Natural killer cell (primary cell): ENCODE results near the gene ZNF71. TPM values are rescaled to one million over a fixed set of nuclear protein-coding genes. Genes with fewer than 3 reads are reported as not detected.

Experiments used
- ATAC-seq, 3 donors: fragments of 150-1000 bp in 2 of 3; fragments of 200-7000 bp in 1 of 3; cut with Tn5 transposase; 1 replicate in 1 of 3; 2 replicates in 2 of 3; pipeline ENCODE4 v1.10.0; 2021; ENCODE audit warnings: mild to moderate bottlenecking in 2 of 3, moderate library complexity in 2 of 3
- DNase-seq, 2 donors: peaks; one replicate each; pipeline versions ENCODE4 v3.0.0 to v3.0.0-alpha.2; 2013 to 2021; ENCODE audit warnings: mixed read lengths in 1 of 2
- H3K27ac ChIP-seq: one replicate; pipeline ENCODE4 v1.5.1; 2013; ENCODE audit warnings: mild to moderate bottlenecking, low read length
- H3K27me3 ChIP-seq: one replicate; pipeline ENCODE4 v1.6.1; 2013; ENCODE audit warnings: low read length; ENCODE audit not compliant: control insufficient read depth, insufficient read depth
- H3K36me3 ChIP-seq: one replicate; pipeline ENCODE4 v1.6.1; 2013; ENCODE audit warnings: low read length; ENCODE audit not compliant: control insufficient read depth, insufficient read depth
- H3K4me1 ChIP-seq: one replicate; pipeline ENCODE4 v1.6.1; 2013; ENCODE audit warnings: low read length; ENCODE audit not compliant: control insufficient read depth, insufficient read depth
- H3K4me3 ChIP-seq: one replicate; pipeline ENCODE4 v1.5.1; 2013; ENCODE audit warnings: low read length
- H3K9me3 ChIP-seq: one replicate; pipeline ENCODE4 v1.6.1; 2013; ENCODE audit warnings: low read length; ENCODE audit not compliant: control insufficient read depth, insufficient read depth
- H3K27ac Mint-ChIP-seq, 2 donors: one replicate each; pipeline ENCODE4 v1.8.0; 2022; ENCODE audit warnings: mild to moderate bottlenecking in 2 of 2, mixed read lengths in 2 of 2, moderate library complexity in 1 of 2
- H3K27me3 Mint-ChIP-seq, 2 donors: one replicate each; pipeline ENCODE4 v1.8.0; 2022; ENCODE audit warnings: low read depth in 2 of 2, mixed read lengths in 2 of 2
- H3K36me3 Mint-ChIP-seq: one replicate; pipeline ENCODE4 v1.8.0; 2022; ENCODE audit warnings: mixed read lengths
- H3K4me1 Mint-ChIP-seq, 2 donors: one replicate each; pipeline ENCODE4 v1.8.0; 2022; ENCODE audit warnings: mixed read lengths in 2 of 2
- H3K4me3 Mint-ChIP-seq: one replicate; pipeline ENCODE4 v1.8.0; 2022; ENCODE audit warnings: mild to moderate bottlenecking, moderate library complexity, mixed read lengths
- H3K9me3 Mint-ChIP-seq, 2 donors: one replicate each; pipeline ENCODE4 v1.8.0; 2022; ENCODE audit warnings: mixed read lengths in 2 of 2
- WGBS: methylation state at CpG from one replicate; pipeline ENCODE4 v1.1.7; 2013; ENCODE audit warnings: missing lambda C conversion rate; ENCODE audit not compliant: insufficient coverage; 5-methylcytosine and 5-hydroxymethylcytosine counted together
- intact Hi-C: fragments of 100-400 bp; cut with micrococcal nuclease; formaldehyde crosslinking; loops from one replicate; pipeline ENCODE4 v1.14.2; 2022
- total RNA-seq, 4 donors: library from RNA; stranded (reverse); fragments of 120-200 nt in 1 of 4; gene quantifications; one replicate each; pipeline versions ENCODE4 v1.2.3 to v1.2.4, GENCODE V29; 2013 to 2022
- TF ChIP-seq, protein P1 (sequence below): fragments of 200-600 bp; IDR thresholded peaks from one replicate; pipeline ENCODE4 v1.8.0; 2022; ENCODE audit warnings: antibody characterized with exemption

Gene ZNF71
- 1 to 10 TPM; 5.0 to 7.4 (median 7.2) TPM for total RNA-seq
- total RNA-seq (2013) = 6.5 TPM

DNA sequence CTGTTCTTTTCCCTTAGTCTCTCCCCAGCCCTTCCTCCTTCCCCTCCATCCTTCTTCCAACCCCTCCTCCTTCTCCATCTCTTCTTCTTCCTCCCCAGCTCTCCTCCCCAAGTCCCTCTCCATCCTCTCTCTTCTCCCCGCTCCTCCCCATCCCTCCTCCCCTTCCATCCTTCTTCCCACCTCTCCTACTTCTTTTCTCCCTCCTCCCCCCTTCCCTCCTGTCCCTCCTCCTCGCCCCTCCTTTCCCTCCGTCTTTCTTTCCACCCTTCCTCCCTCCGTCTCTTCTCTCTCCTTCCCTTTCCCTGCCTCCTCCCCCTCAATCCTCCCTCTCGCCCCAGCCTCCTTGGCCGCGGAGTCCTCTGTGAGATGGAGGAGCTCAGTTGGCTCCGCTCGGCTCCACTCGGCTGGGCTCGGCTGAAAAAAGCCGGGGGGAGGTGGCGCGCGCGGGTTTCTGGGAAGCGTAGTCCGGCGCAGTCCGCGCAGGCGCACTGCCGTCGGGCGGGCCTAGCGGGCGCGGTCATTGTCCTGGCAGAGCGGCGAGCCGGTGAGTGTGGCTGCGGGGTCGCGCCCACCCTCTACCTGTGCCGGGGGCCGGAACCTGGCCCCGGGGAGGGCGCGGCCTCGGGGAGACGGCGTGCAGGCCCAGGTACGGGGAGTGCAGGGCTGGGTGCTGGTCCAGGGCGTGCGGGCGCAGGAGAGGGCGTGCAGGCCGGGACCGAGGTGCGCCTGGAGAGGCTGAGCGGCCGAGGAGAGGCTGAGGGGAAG is at the start of gene ZNF71:
Gene ZNF71, plus strand, starts transcription at position 520 of the 765 bp plus-strand sequence. CDS start 6,257 bp downstream, outside the sequence.
- peak; percentile 89 to 97 (median 96) for ATAC-seq
- peaks cover 17% of the 10 kb centered on the region for H3K4me1 ChIP-seq
- Mint-ChIP-seq H3K4me3 (peak within 1 kb of the TSS; percentile 85), H3K4me1 (peaks cover 19 to 31% of the 10 kb centered on the region in 2 donors), H3K27me3 (peaks cover 7 to 25% of the 10 kb centered on the region in 2 donors), H3K36me3 (peaks cover 7% of the 10 kb centered on the region), H3K9me3 (peaks cover 3 to 5% of the 10 kb centered on the region in 2 donors), H3K27ac (peak within 1 kb of the TSS; percentile 67 to 82)
- TF ChIP-seq, protein P1, sequence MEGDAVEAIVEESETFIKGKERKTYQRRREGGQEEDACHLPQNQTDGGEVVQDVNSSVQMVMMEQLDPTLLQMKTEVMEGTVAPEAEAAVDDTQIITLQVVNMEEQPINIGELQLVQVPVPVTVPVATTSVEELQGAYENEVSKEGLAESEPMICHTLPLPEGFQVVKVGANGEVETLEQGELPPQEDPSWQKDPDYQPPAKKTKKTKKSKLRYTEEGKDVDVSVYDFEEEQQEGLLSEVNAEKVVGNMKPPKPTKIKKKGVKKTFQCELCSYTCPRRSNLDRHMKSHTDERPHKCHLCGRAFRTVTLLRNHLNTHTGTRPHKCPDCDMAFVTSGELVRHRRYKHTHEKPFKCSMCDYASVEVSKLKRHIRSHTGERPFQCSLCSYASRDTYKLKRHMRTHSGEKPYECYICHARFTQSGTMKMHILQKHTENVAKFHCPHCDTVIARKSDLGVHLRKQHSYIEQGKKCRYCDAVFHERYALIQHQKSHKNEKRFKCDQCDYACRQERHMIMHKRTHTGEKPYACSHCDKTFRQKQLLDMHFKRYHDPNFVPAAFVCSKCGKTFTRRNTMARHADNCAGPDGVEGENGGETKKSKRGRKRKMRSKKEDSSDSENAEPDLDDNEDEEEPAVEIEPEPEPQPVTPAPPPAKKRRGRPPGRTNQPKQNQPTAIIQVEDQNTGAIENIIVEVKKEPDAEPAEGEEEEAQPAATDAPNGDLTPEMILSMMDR = no peak
- H3K27me3 ChIP-seq = peaks cover 4% of the 10 kb centered on the region
- peak within 1 kb of the TSS; percentile 62 for H3K27ac ChIP-seq
- peak; percentile 81 to 89 for DNase-seq
- H3K4me3 ChIP-seq = peak within 1 kb of the TSS; percentile 54
- under 1% methylated on average over 52 of the region's 52 CpGs for WGBS
- H3K9me3 ChIP-seq = peaks cover 1% of the 10 kb centered on the region
- intact Hi-C loops = loop anchor here (1.0 kb wide), 1 partner anchor 28 kb away; the partner anchor contains the start of gene ZNF470
- H3K36me3 ChIP-seq = no peaks in the 10 kb centered on the region

DNA sequence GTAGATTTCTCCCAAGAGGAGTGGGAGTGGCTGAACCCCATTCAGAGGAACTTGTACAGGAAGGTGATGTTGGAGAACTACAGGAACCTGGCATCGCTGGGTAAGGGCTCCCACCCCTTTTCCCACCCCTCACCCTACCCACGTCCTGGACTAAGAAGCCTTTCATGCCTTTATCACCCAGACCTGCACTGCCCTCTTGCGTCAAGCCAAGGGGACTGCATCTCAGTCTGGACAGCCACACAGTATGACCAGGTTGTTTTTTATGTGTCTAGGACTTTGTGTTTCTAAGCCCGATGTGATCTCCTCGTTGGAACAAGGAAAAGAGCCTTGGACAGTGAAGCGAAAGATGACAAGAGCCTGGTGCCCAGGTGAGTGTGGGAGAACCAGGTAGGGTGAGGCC is 47.6 kb upstream of the ZNF71 start:
- intact Hi-C loops = no loop called here
- no peak for DNase-seq
- Mint-ChIP-seq H3K27me3 (no peaks in the 10 kb centered on the region), H3K36me3 (peaks cover 46% of the 10 kb centered on the region), H3K27ac (no peak overlapping the region), H3K4me3 (no peak overlapping the region), H3K9me3 (peaks cover 11 to 18% of the 10 kb centered on the region in 2 donors), H3K4me1 (no peaks in the 10 kb centered on the region)
- Histone ChIP-seq H3K4me1 (no peaks in the 10 kb centered on the region), H3K27me3 (no peaks in the 10 kb centered on the region), H3K36me3 (peaks cover 34% of the 10 kb centered on the region), H3K27ac (no peak overlapping the region), H3K9me3 (peaks cover 56% of the 10 kb centered on the region), H3K4me3 (no peak overlapping the region)
- 82% methylated on average over 6 of the region's 6 CpGs for WGBS
- ATAC-seq = no peak
- TF ChIP-seq, protein P1 = no peak

DNA sequence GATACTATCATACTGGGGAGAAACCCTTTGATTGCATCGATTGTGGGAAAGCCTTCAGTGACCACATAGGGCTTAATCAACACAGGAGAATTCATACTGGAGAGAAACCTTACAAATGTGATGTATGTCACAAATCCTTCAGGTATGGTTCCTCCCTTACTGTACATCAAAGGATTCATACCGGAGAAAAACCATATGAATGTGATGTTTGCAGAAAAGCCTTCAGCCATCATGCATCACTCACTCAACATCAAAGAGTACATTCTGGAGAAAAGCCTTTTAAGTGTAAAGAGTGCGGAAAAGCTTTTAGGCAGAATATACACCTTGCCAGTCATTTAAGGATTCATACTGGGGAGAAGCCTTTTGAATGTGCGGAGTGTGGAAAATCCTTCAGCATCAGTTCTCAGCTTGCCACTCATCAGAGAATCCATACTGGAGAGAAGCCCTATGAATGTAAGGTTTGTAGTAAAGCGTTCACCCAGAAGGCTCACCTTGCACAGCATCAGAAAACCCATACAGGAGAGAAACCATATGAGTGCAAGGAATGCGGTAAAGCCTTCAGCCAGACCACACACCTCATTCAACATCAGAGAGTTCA is 40.7 kb upstream of the ZNF71 start:
- DNase-seq = no peak
- WGBS = 92% methylated on average over 2 of the region's 6 CpGs
- Histone ChIP-seq H3K4me1 (no peaks in the 10 kb centered on the region), H3K4me3 (no peak overlapping the region), H3K36me3 (peaks cover 21% of the 10 kb centered on the region), H3K27me3 (no peaks in the 10 kb centered on the region), H3K9me3 (peaks cover 46% of the 10 kb centered on the region), H3K27ac (no peak overlapping the region)
- H3K36me3 Mint-ChIP-seq = peaks cover 63% of the 10 kb centered on the region
- H3K27me3 Mint-ChIP-seq = no peaks in the 10 kb centered on the region
- H3K4me3 Mint-ChIP-seq = no peak overlapping the region
- H3K4me1 Mint-ChIP-seq = no peaks in the 10 kb centered on the region
- intact Hi-C loops = no loop called here
- H3K9me3 Mint-ChIP-seq = peaks cover 21 to 23% of the 10 kb centered on the region in 2 donors
- no peak for ATAC-seq
- TF ChIP-seq, protein P1 = no peak
- H3K27ac Mint-ChIP-seq = no peak overlapping the region
